SK-N-SH treated with all-trans-retinoic acid at 6 μM for 48 hours (cell line): ENCODE data around the gene ADGRF1.

Source experiments
- ARNTL ChIP-seq: fragments of 450-650 bp; formaldehyde crosslinking; IDR thresholded peaks from 2 replicates; pipeline ENCODE4 v1.5.0; 2020; ENCODE audit warnings: low read depth, mild to moderate bottlenecking, moderate library complexity, borderline replicate concordance
- CSDC2 ChIP-seq: fragments of 250-450 bp; sonication (Bioruptor Pico); IDR thresholded peaks from 2 replicates; pipeline ENCODE4 v1.5.0; 2020; ENCODE audit warnings: mild to moderate bottlenecking, moderate library complexity
- PPARA ChIP-seq: fragments of 250-450 bp; sonication (Bioruptor Pico); IDR thresholded peaks from 2 replicates; pipeline ENCODE4 v1.5.0; 2020; ENCODE audit warnings: mild to moderate bottlenecking, borderline replicate concordance
- SNAI2 ChIP-seq: fragments of 250-450 bp; sonication (Bioruptor Pico); IDR thresholded peaks from 2 replicates; pipeline ENCODE4 v1.5.0; 2020; ENCODE audit warnings: mild to moderate bottlenecking, moderate library complexity
- TCF4 ChIP-seq: fragments of 250-450 bp; sonication (Bioruptor Pico); IDR thresholded peaks from 2 replicates; pipeline ENCODE4 v1.8.0; 2021; ENCODE audit warnings: mild to moderate bottlenecking, moderate library complexity, borderline replicate concordance
- TF ChIP-seq, protein P1 (sequence below): fragments of 250-450 bp; sonication (Bioruptor Pico); IDR thresholded peaks from 2 replicates; pipeline ENCODE4 v1.5.1; 2021; ENCODE audit warnings: mild to moderate bottlenecking, moderate library complexity
- TF ChIP-seq, protein P2 (sequence below): fragments of 250-450 bp; sonication (Bioruptor Pico); IDR thresholded peaks from 2 replicates; pipeline ENCODE4 v1.8.0; 2020; ENCODE audit warnings: mild to moderate bottlenecking, moderate library complexity, borderline replicate concordance
- TF ChIP-seq, protein P3 (sequence below): fragments of 250-450 bp; sonication (Bioruptor Pico); IDR thresholded peaks from 2 replicates; pipeline ENCODE4 v1.8.0; 2021; ENCODE audit warnings: low read depth, mild to moderate bottlenecking, moderate library complexity, borderline replicate concordance

DNA sequence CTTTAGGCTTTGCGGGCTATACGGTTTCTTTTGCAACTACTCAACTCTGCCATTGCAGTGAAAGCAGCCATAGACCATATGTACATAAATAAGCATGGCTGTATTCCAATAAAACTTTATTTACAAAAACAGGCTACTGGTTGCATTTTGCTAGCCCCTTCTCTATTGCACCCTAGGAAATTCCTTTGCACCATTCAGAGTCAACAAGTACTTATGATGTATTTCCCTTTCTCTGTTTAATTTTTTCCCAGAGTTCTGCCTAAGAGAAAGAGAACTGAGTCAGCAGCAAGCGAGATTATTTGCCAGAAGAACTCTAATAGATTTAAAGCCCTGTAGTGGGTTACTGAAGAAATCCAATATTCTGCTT lies 33.8 kb downstream of the ADGRF1 start:
- TF ChIP-seq PPARA (no peak), ARNTL (CRISPR knock-in tag) (no peak), SNAI2 (CRISPR knock-in tag) (no peak), TCF4 (CRISPR knock-in tag) (no peak), CSDC2 (CRISPR knock-in tag) (no peak)
- TF ChIP-seq, protein P1, sequence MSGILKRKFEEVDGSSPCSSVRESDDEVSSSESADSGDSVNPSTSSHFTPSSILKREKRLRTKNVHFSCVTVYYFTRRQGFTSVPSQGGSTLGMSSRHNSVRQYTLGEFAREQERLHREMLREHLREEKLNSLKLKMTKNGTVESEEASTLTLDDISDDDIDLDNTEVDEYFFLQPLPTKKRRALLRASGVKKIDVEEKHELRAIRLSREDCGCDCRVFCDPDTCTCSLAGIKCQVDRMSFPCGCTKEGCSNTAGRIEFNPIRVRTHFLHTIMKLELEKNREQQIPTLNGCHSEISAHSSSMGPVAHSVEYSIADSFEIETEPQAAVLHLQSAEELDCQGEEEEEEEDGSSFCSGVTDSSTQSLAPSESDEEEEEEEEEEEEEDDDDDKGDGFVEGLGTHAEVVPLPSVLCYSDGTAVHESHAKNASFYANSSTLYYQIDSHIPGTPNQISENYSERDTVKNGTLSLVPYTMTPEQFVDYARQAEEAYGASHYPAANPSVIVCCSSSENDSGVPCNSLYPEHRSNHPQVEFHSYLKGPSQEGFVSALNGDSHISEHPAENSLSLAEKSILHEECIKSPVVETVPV, result no peak
- TF ChIP-seq, protein P2, sequence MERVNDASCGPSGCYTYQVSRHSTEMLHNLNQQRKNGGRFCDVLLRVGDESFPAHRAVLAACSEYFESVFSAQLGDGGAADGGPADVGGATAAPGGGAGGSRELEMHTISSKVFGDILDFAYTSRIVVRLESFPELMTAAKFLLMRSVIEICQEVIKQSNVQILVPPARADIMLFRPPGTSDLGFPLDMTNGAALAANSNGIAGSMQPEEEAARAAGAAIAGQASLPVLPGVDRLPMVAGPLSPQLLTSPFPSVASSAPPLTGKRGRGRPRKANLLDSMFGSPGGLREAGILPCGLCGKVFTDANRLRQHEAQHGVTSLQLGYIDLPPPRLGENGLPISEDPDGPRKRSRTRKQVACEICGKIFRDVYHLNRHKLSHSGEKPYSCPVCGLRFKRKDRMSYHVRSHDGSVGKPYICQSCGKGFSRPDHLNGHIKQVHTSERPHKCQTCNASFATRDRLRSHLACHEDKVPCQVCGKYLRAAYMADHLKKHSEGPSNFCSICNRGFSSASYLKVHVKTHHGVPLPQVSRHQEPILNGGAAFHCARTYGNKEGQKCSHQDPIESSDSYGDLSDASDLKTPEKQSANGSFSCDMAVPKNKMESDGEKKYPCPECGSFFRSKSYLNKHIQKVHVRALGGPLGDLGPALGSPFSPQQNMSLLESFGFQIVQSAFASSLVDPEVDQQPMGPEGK, result no peak
- TF ChIP-seq, protein P3, sequence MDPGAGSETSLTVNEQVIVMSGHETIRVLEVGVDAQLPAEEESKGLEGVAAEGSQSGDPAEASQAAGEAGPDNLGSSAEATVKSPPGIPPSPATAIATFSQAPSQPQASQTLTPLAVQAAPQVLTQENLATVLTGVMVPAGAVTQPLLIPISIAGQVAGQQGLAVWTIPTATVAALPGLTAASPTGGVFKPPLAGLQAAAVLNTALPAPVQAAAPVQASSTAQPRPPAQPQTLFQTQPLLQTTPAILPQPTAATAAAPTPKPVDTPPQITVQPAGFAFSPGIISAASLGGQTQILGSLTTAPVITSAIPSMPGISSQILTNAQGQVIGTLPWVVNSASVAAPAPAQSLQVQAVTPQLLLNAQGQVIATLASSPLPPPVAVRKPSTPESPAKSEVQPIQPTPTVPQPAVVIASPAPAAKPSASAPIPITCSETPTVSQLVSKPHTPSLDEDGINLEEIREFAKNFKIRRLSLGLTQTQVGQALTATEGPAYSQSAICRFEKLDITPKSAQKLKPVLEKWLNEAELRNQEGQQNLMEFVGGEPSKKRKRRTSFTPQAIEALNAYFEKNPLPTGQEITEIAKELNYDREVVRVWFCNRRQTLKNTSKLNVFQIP (CRISPR knock-in tag), result no peak
